Posterior cingulate gyrus (tissue), 11 donors: ENCODE results near the gene CSHL1.
A peak's percentile ranks its signal among the peaks of the same experiment; 100 is the strongest.
"Not testable (repeated sequence)": the region's sequence is repeated elsewhere in the genome, so short reads cannot be mapped to it uniquely, and the experiment has no call there.

Source experiments
- DNase-seq, 10 donors: peaks; one replicate each; pipeline versions ENCODE4 v3.0.0 to v3.0.0-alpha.2; 2020 to 2021; ENCODE audit warnings: mixed read lengths in 3 of 10
- intact Hi-C: fragments of 100-400 bp; cut with DNase I; formaldehyde crosslinking; loops from one replicate; pipeline ENCODE4 v1.15.1; 2023

The CSHL1 gene

DNA sequence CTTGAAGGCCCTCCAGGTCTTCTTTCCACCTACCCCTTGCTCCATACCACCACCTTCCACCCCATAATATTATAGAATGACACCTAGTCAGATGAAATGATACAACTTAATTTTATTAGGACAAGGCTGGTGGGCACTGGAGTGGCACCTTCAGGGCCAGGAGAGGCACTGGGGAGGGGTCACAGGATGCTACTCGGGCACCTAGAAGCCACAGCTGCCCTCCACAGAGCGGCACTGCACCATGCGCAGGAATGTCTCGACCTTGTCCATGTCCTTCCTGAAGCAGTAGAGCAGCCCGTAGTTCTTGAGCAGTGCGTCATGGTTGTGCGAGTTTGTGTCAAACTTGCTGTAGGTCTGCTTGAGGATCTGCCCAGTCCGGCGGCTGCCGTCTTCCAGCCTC is 16.2 kb downstream of the CSHL1 start:
- intact Hi-C loops, result not testable (repeated sequence)
- DNase-seq, result peak in 1 of 10 donors; percentile 52

DNA sequence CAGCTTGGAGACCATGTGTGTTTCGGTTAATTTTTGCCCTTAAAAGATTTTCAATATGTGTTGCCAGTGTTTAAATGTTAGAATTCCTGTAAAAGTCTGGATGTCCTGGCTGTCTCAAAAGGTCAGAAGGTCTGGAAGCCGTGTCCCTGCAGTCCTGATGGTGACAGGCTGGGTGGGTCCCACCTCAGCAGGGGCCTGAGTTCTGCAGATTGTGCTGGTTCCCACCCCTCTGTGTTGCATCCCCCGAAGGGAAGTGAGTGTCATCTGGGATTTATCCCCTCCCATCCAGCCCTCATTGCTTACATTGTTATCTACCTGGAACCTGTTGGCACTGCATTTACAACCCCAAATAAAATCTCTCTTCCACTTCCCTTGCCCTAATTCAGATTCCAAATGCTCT is 17.0 kb downstream of the CSHL1 start:
- intact Hi-C loops, result not testable (repeated sequence)
- DNase-seq, result peak in 1 of 10 donors; percentile 6

DNA sequence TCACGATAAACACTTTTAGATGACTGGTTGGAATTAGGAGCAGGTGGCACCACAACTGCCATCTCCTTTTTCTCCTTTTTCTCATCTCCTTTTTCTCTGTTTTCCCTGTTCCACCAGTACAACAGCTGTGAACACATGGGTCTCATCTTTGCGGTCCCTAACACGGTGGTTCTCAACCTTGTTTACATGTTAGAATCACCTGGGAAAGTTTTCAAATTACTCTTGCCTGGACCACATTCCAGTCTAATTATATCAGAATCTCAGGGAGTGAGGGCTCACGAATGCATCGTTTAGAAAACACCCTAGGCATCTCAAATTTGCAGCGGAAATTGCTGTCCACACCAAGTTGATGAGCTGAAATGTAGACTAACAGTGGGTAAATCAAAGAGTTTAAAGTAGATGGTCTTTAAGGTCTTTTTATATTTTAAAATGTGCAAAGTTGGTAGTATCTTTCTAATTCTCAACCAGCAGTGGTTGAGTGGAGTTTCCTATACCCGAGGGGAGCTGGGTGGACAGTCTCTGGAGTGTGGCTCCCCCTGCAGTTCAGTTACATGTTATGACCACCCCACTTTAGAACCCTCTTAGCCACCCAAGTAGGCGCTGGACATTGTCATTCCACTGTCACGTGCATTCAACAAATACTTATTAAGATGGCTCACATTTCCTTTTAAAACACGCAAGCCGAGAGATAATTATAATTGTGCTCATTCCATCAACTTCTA is 18.6 kb downstream of the CSHL1 start:
- DNase-seq, intact Hi-C loops: not testable (repeated sequence)

DNA sequence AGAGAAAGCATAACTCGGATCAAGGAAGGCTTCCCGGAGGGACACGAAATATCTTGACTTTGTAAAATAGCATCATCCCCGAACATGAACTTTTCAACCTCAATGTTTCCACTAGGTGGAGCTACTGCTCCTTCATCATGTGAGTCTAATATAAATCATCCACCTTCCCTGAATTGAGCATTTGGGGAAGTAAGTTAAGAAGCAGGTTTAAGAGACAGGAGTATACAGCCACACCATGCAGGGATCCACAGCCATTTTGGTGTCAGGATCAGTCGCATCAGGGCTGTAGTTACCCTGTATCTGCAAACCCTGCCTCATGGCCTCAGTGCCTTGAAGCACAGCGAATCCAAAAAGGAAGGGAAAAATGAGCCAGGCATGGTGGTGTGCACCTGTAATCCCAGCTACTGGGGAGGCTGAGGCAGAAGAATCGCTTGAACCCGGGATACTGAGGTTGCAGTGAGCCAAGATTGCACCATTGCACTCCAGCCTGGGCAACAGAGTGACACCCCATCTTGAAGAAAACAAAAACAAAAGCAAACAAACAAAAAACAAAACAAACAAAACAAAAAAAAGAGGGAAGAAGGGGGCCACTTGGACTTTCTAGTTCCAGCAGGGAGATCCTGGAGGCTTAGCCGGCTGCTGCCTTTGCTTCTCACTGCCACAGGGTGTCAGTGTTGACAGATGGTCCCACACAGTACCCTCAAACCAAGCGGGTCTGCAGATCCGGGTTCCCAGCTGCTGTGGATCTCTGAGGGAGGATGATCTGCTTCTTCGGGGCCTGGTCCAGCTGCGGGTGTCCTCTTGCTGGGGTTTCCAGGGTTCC is 21.8 kb downstream of the CSHL1 start:
- peak in 7 of 10 donors; percentile 22 to 90 (median 36) for DNase-seq
- intact Hi-C loops, result not testable (repeated sequence)

DNA sequence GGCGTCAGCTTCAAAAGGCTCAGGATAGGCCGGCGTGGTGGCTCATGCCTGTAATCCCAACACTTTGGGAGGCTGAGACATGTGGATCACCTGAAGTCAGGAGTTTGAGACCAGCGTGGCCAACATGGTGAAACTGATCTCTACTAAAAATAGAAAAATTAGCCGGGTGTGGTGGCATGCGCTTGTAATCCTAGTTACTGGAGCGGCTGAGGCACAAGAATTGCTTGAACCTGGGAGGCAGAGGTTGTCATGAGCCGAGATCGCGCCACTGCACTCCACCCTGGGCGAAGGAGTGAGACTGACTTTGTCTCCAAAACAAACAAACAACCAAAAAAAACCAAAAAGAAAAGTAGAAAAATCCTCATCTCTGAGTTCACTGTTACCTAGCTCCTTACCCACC is 25.9 kb downstream of the CSHL1 start:
- DNase-seq, result peak in 1 of 10 donors; percentile 46
- intact Hi-C loops, result not testable (repeated sequence)

DNA sequence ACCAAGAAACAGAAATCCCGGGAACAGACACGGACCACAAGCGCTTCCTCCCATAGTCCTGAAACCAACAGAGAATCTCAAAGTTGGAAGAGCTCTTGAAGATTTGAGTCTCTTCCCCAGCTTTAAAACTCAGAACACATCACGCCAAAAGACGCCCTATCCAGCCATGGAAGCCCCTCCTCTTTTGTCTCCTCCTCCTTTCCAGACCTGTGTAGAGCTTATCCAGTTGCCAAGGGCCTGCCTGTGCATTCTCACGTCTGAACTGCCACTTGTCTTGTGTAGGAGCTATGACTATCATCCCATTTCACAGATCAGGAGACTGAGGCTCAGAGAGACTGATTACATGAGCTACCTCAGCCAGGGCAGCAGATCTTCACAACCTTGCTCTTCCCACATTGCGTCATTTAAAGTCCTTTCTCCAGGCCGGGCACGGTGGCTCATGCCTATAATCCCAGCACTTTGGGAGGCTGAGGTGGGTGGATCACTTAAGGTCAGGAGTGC is 28.4 kb downstream of the CSHL1 start:
- DNase-seq, intact Hi-C loops: not testable (repeated sequence)

DNA sequence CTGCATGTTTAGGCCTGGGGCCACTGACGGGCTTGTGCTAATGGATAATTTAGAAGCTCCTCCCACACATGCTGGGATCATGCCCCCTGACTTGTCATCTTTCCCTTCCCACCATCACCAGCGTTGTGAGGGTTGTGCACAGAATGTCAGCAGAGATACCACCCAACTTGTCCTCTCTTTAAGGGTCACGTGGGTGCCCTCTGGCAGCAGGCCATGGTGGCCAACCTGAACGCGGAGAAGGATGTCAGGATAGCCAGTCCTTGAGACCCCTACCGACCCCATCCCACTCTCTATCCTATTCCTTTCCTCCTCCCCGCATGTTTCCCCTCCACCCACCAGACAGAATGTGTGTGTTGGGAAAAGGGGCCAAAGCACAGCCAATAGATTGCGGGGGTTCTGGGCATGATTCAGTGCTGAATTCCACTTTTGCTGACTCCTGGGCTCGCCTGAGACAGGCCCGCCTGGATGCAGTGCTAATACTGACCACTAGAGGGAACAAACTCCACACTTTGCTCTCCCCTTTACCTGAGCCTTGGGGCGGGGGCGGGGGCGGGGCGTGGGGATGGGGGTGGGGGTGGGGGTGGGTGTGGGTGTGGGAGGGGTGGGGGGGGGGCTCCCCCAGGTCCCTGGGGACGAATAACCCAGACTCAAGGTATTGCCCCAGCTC is 29.0 kb downstream of the CSHL1 start, which contains the start of gene GH2:
Gene GH2, minus strand, starts transcription at position 10 of the 667 bp plus-strand sequence. CDS start 143 bp downstream, outside the sequence.
- intact Hi-C loops, result no loop called here
- peak in 4 of 10 donors; percentile 19 to 74 (median 21) for DNase-seq

DNA sequence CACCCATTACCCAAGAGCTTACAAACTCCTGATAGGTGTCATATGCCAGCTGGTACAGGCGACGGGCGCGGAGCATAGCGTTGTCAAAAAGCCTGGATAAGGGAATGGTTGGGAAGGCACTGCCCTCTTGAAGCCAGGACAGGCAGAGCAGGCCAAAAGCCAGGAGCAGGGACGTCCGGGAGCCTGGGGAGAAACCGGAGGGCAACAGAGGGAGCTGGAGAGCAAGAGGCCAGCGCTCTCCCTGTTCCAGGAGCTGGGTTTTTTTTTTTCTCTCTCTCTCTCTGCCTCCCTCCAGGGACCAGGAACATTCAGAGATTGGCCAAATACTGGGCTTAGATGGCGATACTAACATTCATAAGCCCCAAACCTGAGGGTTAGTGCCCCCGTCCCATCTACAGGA is 29.7 kb downstream of the CSHL1 start:
- DNase-seq, intact Hi-C loops: not testable (repeated sequence)

DNA sequence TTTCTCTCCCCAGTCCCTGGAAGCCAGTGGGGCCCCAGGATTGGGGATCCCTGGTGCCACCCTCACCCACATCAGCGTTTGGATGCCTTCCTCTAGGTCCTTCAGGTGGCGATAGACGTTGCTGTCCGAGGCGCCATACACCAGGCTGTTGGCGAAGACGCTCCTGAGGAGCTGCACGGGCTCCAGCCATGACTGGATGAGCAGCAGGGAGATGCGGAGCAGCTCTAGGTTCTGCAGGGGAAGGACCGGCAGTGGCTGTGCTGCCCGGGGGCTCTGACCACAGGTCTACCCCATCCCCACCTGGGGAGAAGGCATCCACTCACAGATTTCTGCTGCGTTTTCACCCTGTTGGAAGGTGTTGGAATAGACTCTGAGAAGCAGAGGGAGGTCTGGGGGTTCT is 30.4 kb downstream of the CSHL1 start:
- intact Hi-C loops, result no loop called here
- peak in 1 of 10 donors; percentile 52 for DNase-seq

DNA sequence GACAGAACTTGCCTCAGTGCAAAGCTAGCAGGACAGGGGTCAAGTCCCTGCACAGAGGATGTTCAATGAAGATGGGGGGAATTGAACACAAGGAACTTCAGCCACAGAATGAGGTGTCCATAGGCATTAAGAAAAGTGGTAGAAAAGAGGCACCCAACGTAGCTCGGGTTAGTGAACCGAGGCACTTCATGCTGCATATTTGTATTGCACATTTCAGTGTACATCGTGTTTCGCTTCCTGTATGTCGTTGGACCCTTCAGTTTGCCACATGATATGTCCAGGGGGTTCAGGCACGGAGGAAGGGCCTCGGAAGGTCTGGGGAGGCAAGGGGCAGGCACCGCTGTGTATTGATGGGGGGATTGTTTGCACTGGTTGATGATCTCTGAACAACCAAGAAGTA is 32.6 kb downstream of the CSHL1 start:
- DNase-seq, result peak in 1 of 10 donors; percentile 32
- intact Hi-C loops, result not testable (repeated sequence)

DNA sequence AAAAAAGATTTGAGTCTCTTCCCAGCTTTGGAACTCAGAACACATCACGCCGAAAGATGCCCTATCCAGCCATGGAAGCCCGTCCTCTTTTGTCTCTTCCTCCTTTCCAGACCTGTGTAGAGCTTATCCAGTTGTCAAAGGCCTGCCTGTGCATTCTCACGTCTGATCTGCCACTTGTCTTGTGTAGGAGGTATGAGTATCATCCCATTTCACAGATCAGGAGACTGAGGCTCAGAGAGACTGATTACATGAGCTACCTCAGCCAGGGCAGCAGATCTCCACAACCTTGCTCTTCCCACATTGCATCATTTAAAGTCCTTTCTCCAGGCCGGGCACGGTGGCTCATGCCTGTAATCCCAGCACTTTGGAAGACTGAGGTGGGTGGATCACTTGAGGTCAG is 36.4 kb downstream of the CSHL1 start:
- peak in 1 of 10 donors; percentile 14 for DNase-seq
- intact Hi-C loops, result not testable (repeated sequence)

DNA sequence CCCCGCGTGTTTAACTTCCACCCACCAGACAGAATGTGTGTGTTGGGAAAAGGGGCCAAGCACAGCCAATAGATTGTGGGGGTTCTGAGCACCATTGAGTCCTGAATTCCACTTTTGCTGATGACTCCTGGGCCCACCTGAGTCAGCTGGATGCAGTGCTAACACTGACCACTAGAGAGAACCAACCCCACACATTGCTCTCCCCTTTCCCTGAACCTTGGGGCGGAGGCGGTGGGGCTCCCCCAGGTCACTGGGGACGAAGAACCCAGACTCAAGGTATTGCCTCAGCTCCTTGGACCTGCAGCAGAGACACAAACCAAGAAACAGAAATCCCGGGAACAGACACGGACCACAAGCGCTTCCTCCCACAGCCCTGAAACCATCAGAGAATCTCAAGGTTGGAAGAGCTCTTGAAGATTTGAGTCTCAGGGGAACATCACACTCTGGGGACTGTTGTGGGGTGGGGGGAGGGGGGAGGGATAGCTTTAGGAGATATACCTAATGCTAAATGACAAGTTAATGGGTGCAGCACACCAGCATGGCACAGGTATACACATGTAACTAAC is 36.9 kb downstream of the CSHL1 start:
- intact Hi-C loops, result not testable (repeated sequence)
- peak in 1 of 10 donors; percentile 10 for DNase-seq

DNA sequence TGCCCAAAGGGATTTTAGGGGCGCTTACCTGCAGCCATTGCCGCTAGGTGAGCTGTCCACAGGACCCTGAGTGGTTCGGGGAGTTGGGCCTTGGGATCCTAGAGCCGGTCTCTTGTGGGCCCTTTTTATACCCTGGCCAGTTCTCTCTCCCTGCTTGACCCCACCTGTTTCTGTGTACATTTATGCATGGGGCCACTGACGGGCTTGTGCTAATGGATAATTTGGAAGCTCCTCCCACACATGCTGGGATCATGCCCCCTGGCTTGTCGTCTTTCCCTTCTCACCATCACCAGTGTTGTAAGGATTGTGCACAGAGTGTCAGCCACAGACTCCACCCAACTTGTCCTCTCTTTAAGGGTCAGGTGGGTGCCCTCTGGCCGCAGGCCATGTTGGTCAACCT is 37.5 kb downstream of the CSHL1 start, which contains the start of gene CSH2:
Gene CSH2, minus strand, starts transcription at position 101 of the 400 bp plus-strand sequence. Its CDS starts 63 bp downstream, at position 38.
- intact Hi-C loops, result not testable (repeated sequence)
- peak in 1 of 10 donors; percentile 18 for DNase-seq

DNA sequence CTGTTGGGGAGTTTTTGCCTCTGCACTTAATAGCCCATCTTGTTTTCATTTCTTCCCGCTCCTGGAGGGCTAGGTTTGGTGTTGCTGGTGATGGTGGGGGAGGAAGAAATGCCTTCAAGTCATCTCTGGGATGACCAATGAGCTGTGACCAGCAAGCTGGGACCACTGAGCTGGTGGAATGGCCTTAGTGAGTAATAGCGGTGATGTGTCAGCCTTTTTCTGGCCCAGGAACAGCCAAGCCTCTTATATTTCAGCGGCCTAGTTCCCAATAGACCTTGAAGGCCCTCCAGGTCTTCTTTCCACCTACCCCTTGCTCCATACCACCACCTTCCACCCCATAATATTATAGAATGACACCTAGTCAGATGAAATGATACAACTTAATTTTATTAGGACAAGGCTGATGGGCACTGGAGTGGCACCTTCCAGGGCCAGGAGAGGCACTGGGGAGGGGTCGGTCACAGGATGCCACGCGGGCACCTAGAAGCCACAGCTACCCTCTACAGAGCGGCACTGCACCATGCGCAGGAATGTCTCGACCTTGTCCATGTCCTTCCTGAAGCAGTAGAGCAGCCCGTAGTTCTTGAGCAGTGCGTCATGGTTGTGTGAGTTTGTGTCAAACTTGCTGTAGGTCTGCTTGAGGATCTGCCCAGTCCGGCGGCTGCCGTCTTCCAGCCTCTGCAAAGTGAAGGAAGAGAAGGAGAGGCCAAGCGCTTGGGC is 39.3 kb downstream of the CSHL1 start:
- peak in 1 of 10 donors; percentile 25 for DNase-seq
- intact Hi-C loops, result not testable (repeated sequence)

DNA sequence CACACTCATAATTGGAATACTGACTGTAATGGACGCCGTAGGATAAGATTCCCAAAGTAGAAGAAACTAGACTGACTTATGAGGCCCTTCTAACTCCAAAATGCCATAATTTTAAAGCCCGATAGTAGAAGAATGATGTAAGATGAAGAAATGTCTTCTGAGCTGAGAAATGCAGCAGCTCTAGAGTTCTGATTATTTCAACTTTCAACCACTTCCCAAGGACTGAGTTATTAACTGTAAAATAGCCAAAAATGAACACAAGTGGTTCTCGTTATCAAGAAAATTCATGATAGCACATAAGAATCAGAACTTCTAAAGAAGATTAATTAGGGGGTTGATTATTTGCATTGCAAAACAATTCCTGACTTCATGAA is 40.8 kb downstream of the CSHL1 start:
- DNase-seq, intact Hi-C loops: not testable (repeated sequence)

DNA sequence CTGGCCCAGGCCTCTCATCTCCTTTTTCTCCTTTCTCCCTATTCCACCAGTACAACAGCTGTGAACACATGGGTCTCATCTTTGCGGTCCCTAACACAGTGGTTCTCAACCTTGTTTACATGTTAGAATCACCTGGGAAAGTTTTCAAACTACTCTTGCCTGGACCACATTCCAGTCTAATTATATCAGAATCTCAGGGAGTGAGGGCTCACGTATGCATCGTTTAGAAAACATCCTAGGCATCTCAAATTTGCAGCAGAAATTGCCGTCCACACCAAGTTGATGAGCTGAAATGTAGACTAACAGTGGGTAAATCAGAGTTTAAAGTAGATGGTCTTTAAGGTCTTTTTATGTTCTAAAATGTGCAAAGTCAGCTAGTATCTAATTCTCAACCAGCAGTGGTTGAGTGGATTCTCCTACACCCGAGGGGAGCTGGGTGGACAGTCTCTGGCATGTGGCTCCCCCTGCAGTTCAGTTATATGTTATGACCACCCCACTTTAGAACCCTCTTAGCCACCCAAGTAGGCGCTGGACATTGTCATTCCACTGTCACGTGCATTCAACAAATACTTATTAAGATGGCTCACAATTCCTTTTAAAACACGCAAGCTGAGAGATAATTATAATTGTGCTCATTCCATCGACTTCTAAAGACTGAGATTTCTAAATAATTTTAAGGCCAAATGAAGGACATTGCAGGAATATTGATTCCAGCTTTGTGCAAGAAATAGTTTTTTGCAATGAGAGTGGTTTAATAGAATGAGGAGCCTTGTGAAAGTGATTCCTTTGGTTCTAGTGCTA is 41.4 kb downstream of the CSHL1 start:
- DNase-seq, intact Hi-C loops: not testable (repeated sequence)

DNA sequence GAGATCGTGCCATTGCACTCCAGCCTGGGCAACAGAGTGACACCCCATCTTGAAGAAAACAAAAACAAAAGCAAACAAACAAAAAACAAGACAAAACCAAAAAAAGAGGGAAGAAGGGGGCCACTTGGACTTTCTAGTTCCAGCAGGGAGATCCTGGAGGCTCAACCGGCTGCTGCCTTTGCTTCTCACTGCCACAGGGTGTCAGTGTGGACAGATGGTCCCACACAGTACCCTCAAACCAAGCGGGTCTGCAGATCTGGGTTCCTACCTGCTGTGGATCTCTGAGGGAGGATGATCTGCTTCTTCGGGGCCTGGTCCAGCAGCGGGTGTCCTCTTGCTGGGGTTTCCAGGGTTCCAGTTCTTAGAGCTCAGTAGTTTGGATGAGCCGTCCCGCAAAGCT is 44.4 kb downstream of the CSHL1 start:
- peak in 1 of 10 donors; percentile 63 for DNase-seq
- intact Hi-C loops, result not testable (repeated sequence)
